ENCODE data around the gene ZFYVE19.

ZFYVE19 gene

DNA sequence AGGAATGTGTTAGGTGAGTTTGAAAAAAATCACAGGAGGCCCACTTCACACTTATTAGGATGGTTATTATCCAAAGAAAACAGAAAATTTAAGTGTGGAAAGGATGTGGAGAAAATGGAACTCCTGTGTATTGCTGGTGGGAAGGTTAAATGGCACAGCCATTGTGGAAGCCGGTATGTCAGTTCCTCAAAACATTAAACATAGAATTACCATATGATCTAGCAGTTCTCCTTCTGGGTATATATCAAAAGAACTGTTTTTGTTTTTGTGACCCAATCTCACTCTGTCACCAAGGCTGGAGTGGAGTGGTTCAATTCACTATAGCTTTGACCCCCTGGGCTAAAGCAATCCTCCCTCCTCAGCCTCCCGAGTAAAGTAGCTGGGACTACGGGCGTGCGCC lies 10.4 kb upstream of the ZFYVE19 start:
- Histone ChIP-seq H3K4me3 (ENCODE audit: low read length in 2 of 2) (no peak overlapping the region), H3K4ac (ENCODE audit: low read length) (no peak overlapping the region), H2AFZ (ENCODE audit: low read length) (no peak overlapping the region), H4K91ac (ENCODE audit: low read depth, low read length, poor library complexity) (no peak overlapping the region), H3K23ac (ENCODE audit: low read depth, low read length, poor library complexity) (no peak overlapping the region), H2BK5ac (ENCODE audit: low read length) (no peak overlapping the region), H3K4me2 (ENCODE audit: insufficient read depth, low read length, poor library complexity, severe bottlenecking) (no peak overlapping the region), H3K4me1 (ENCODE audit: control insufficient read depth in 2 of 2, insufficient read depth in 1 of 2, low read depth in 1 of 2, low read length in 2 of 2) (peaks cover 2 to 10% of the 10 kb centered on the region in 2 donors), H3K79me1 (ENCODE audit: low read depth, low read length) (no peaks in the 10 kb centered on the region), H4K8ac (ENCODE audit: low read depth, low read length) (no peak overlapping the region), H2BK12ac (ENCODE audit: low read length) (no peak overlapping the region), H3K27ac (replicated peaks; ENCODE audit: low read length) (no peak overlapping the region), H3K9me3 (replicated peaks in 1 of 2; ENCODE audit: control insufficient read depth in 2 of 2, insufficient read depth in 1 of 2, low read depth in 1 of 2, low read length in 2 of 2) (no peaks in the 10 kb centered on the region), H2BK15ac (ENCODE audit: low read length) (no peak overlapping the region), H2BK120ac (ENCODE audit: low read depth, low read length) (no peak overlapping the region), H3K18ac (ENCODE audit: low read length) (no peak overlapping the region), H3K14ac (ENCODE audit: low read length) (no peak overlapping the region), H3K36me3 (replicated peaks in 1 of 2; ENCODE audit: control insufficient read depth in 2 of 2, insufficient read depth in 2 of 2, low read length in 2 of 2) (peaks cover 0 to 11% of the 10 kb centered on the region in 2 donors), H3K27me3 (ENCODE audit: control insufficient read depth in 3 of 3, insufficient read depth in 3 of 3, low read depth in 1 of 3, low read length in 3 of 3) (no peaks in the 10 kb centered on the region), H2AK5ac (ENCODE audit: low read depth, low read length) (no peak overlapping the region), H3K9ac (ENCODE audit: low read depth, low read length, poor library complexity) (no peak overlapping the region)
- DNase-seq (ENCODE audit: low spot score) = no peak
- WGBS, 2 donors (ENCODE audit: extremely low coverage in 2 of 2, insufficient read length in 2 of 2, insufficient replicate concordance in 1 of 2) = no CpG with 5 or more reads among the region's 5 CpGs

DNA sequence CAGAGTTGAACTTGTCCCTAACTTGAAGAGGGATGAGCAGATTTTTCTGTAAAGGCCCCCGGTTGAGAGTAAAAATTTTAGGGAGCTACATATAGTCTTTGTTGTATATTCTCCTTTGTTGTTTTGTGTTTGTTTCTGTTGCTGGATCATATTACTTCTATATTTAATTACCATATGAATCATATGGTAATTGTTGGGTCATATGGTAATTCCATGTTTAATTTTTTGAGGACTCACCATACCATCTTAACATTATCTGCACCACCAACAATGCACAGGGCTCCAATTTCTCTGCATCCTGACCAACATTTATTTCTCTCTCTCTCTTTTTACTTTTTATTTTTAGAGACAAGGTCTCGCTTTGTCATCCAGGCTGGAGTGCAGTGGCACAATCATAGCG lies 7.4 kb upstream of the ZFYVE19 start:
- Histone ChIP-seq H3K4me3 (ENCODE audit: low read length in 2 of 2) (no peak overlapping the region), H3K27ac (replicated peaks; ENCODE audit: low read length) (no peak overlapping the region), H2BK12ac (ENCODE audit: low read length) (no peak overlapping the region), H4K91ac (ENCODE audit: low read depth, low read length, poor library complexity) (no peak overlapping the region), H3K14ac (ENCODE audit: low read length) (no peak overlapping the region), H3K4me2 (ENCODE audit: insufficient read depth, low read length, poor library complexity, severe bottlenecking) (no peak overlapping the region), H3K4me1 (ENCODE audit: control insufficient read depth in 2 of 2, insufficient read depth in 1 of 2, low read depth in 1 of 2, low read length in 2 of 2) (peaks cover 2 to 10% of the 10 kb centered on the region in 2 donors), H3K23ac (ENCODE audit: low read depth, low read length, poor library complexity) (no peak overlapping the region), H4K8ac (ENCODE audit: low read depth, low read length) (no peak overlapping the region), H3K27me3 (ENCODE audit: control insufficient read depth in 3 of 3, insufficient read depth in 3 of 3, low read depth in 1 of 3, low read length in 3 of 3) (no peaks in the 10 kb centered on the region), H2AK5ac (ENCODE audit: low read depth, low read length) (no peak overlapping the region), H3K36me3 (replicated peaks in 1 of 2; ENCODE audit: control insufficient read depth in 2 of 2, insufficient read depth in 2 of 2, low read length in 2 of 2) (peaks cover 0 to 12% of the 10 kb centered on the region in 2 donors), H3K4ac (ENCODE audit: low read length) (no peak overlapping the region), H3K9ac (ENCODE audit: low read depth, low read length, poor library complexity) (no peak overlapping the region), H2BK120ac (ENCODE audit: low read depth, low read length) (no peak overlapping the region), H2BK5ac (ENCODE audit: low read length) (no peak overlapping the region), H2BK15ac (ENCODE audit: low read length) (no peak overlapping the region), H3K9me3 (replicated peaks in 1 of 2; ENCODE audit: control insufficient read depth in 2 of 2, insufficient read depth in 1 of 2, low read depth in 1 of 2, low read length in 2 of 2) (no peaks in the 10 kb centered on the region), H2AFZ (ENCODE audit: low read length) (no peak overlapping the region), H3K18ac (ENCODE audit: low read length) (no peak overlapping the region), H3K79me1 (ENCODE audit: low read depth, low read length) (no peaks in the 10 kb centered on the region)
- no peak for DNase-seq (ENCODE audit: low spot score)
- WGBS, 2 donors (ENCODE audit: extremely low coverage in 2 of 2, insufficient read length in 2 of 2, insufficient replicate concordance in 1 of 2) = no CpG with 5 or more reads among the region's 3 CpGs

- no peak overlapping the region for H3K18ac ChIP-seq (ENCODE audit: low read length)
- H3K9ac ChIP-seq (ENCODE audit: low read depth, low read length, poor library complexity) = no peak overlapping the region
- H3K4ac ChIP-seq (ENCODE audit: low read length) = no peak overlapping the region
- peaks cover 0 to 12% of the 10 kb centered on the region in 2 donors for H3K36me3 ChIP-seq (replicated peaks in 1 of 2; ENCODE audit: control insufficient read depth in 2 of 2, insufficient read depth in 2 of 2, low read length in 2 of 2)
- H2BK15ac ChIP-seq (ENCODE audit: low read length) = no peak overlapping the region
- no peak overlapping the region for H2AFZ ChIP-seq (ENCODE audit: low read length)
- H2AK5ac ChIP-seq (ENCODE audit: low read depth, low read length) = no peak overlapping the region
- no peak overlapping the region for H4K91ac ChIP-seq (ENCODE audit: low read depth, low read length, poor library complexity)
- no peak overlapping the region for H2BK12ac ChIP-seq (ENCODE audit: low read length)
- H3K23ac ChIP-seq (ENCODE audit: low read depth, low read length, poor library complexity) = no peak overlapping the region
- H3K4me3 ChIP-seq (ENCODE audit: low read length in 2 of 2) = no peak overlapping the region
- H2BK5ac ChIP-seq (ENCODE audit: low read length) = no peak overlapping the region
- DNase-seq (ENCODE audit: low spot score) = no peak
- peaks cover 4 to 11% of the 10 kb centered on the region in 2 donors for H3K4me1 ChIP-seq (ENCODE audit: control insufficient read depth in 2 of 2, insufficient read depth in 1 of 2, low read depth in 1 of 2, low read length in 2 of 2)
- no peak overlapping the region for H3K14ac ChIP-seq (ENCODE audit: low read length)
- no peaks in the 10 kb centered on the region for H3K9me3 ChIP-seq (replicated peaks in 1 of 2; ENCODE audit: control insufficient read depth in 2 of 2, insufficient read depth in 1 of 2, low read depth in 1 of 2, low read length in 2 of 2)
- WGBS, 2 donors (ENCODE audit: extremely low coverage in 2 of 2, insufficient read length in 2 of 2, insufficient replicate concordance in 1 of 2) = no CpG with 5 or more reads among the region's 2 CpGs
- H3K79me1 ChIP-seq (ENCODE audit: low read depth, low read length) = no peaks in the 10 kb centered on the region
- no peak overlapping the region for H3K4me2 ChIP-seq (ENCODE audit: insufficient read depth, low read length, poor library complexity, severe bottlenecking)
- no peak overlapping the region for H4K8ac ChIP-seq (ENCODE audit: low read depth, low read length)
- H3K27me3 ChIP-seq (ENCODE audit: control insufficient read depth in 3 of 3, insufficient read depth in 3 of 3, low read depth in 1 of 3, low read length in 3 of 3) = no peaks in the 10 kb centered on the region
- H2BK120ac ChIP-seq (ENCODE audit: low read depth, low read length) = no peak overlapping the region
- H3K27ac ChIP-seq (replicated peaks; ENCODE audit: low read length) = no peak overlapping the region
These were observed 3.8 kb upstream of the ZFYVE19 start for GRCh38 chr15:40803076-40803475.

DNA sequence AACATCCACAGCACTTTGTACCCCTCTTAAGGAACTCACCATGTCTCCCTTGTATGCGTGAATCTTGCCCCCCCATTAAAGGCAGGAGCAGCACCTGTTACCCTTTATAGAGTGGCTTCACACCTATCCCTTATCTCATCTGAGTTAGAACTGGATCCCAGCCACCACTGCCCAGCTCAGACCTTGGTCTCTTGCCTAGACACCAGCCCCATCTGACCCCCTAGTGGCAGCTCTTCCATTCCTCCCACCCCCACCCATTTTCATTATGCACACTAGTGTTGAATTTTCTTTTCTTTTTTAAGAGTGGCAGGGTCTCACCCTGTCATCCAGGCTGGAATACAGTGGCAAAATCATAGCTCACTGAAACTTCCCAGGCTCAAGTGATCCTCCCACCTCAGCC lies 3.2 kb upstream of the ZFYVE19 start:
- Histone ChIP-seq H3K23ac (ENCODE audit: low read depth, low read length, poor library complexity) (no peak overlapping the region), H3K36me3 (replicated peaks in 1 of 2; ENCODE audit: control insufficient read depth in 2 of 2, insufficient read depth in 2 of 2, low read length in 2 of 2) (peaks cover 0 to 12% of the 10 kb centered on the region in 2 donors), H3K79me1 (ENCODE audit: low read depth, low read length) (no peaks in the 10 kb centered on the region), H4K91ac (ENCODE audit: low read depth, low read length, poor library complexity) (no peak overlapping the region), H2BK5ac (ENCODE audit: low read length) (no peak overlapping the region), H3K4ac (ENCODE audit: low read length) (no peak overlapping the region), H2AFZ (ENCODE audit: low read length) (no peak overlapping the region), H3K14ac (ENCODE audit: low read length) (no peak overlapping the region), H2AK5ac (ENCODE audit: low read depth, low read length) (no peak overlapping the region), H3K4me3 (ENCODE audit: low read length in 2 of 2) (no peak overlapping the region), H2BK120ac (ENCODE audit: low read depth, low read length) (no peak overlapping the region), H3K9me3 (replicated peaks in 1 of 2; ENCODE audit: control insufficient read depth in 2 of 2, insufficient read depth in 1 of 2, low read depth in 1 of 2, low read length in 2 of 2) (no peaks in the 10 kb centered on the region), H2BK15ac (ENCODE audit: low read length) (no peak overlapping the region), H3K27ac (replicated peaks; ENCODE audit: low read length) (no peak overlapping the region), H3K4me2 (ENCODE audit: insufficient read depth, low read length, poor library complexity, severe bottlenecking) (no peak overlapping the region), H2BK12ac (ENCODE audit: low read length) (no peak overlapping the region), H4K8ac (ENCODE audit: low read depth, low read length) (no peak overlapping the region), H3K4me1 (ENCODE audit: control insufficient read depth in 2 of 2, insufficient read depth in 1 of 2, low read depth in 1 of 2, low read length in 2 of 2) (peaks cover 5% of the 10 kb centered on the region in 2 donors), H3K27me3 (ENCODE audit: control insufficient read depth in 3 of 3, insufficient read depth in 3 of 3, low read depth in 1 of 3, low read length in 3 of 3) (no peaks in the 10 kb centered on the region), H3K9ac (ENCODE audit: low read depth, low read length, poor library complexity) (no peak overlapping the region), H3K18ac (ENCODE audit: low read length) (no peak overlapping the region)
- no peak for DNase-seq (ENCODE audit: low spot score)
- WGBS, 2 donors (ENCODE audit: extremely low coverage in 2 of 2, insufficient read length in 2 of 2, insufficient replicate concordance in 1 of 2) = no CpG with 5 or more reads among the region's 1 CpG
